ENCODE measurements around the gene RFX2.
A peak's percentile ranks its signal among the peaks of the same experiment; 100 is the strongest.

Gene RFX2

DNA sequence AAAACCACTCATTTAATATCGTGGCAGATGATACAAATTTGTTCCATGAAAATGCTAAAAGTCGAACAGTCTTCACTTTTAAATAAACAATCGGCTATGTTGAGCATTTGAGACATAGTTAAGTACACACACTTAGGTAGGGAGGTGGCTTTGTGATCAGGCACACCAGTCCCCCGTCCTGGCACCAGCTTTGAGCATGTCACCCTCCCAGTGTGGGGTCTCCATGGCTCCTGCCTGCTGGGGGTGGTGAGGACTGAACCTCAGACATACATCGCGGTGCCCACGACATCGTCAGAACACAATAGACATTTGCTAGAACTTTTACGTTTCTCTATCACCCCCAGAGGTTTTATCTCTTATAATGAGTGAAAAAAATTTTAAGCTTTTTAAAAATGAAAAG is 62.0 kb downstream of the RFX2 start:
- no peaks in the 10 kb centered on the region for H3K79me2 ChIP-seq (ENCODE audit: insufficient read depth, low read length)
- no peaks in the 10 kb centered on the region for H3F3A ChIP-seq (ENCODE audit: insufficient read depth)
- no peaks in the 10 kb centered on the region for H3K9me3 ChIP-seq (ENCODE audit: insufficient read depth, low read length)
- no peak overlapping the region for H3K27ac ChIP-seq (ENCODE audit: low read depth, low read length)
- TF ChIP-seq, protein P1, sequence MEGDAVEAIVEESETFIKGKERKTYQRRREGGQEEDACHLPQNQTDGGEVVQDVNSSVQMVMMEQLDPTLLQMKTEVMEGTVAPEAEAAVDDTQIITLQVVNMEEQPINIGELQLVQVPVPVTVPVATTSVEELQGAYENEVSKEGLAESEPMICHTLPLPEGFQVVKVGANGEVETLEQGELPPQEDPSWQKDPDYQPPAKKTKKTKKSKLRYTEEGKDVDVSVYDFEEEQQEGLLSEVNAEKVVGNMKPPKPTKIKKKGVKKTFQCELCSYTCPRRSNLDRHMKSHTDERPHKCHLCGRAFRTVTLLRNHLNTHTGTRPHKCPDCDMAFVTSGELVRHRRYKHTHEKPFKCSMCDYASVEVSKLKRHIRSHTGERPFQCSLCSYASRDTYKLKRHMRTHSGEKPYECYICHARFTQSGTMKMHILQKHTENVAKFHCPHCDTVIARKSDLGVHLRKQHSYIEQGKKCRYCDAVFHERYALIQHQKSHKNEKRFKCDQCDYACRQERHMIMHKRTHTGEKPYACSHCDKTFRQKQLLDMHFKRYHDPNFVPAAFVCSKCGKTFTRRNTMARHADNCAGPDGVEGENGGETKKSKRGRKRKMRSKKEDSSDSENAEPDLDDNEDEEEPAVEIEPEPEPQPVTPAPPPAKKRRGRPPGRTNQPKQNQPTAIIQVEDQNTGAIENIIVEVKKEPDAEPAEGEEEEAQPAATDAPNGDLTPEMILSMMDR (IDR thresholded peaks at IDR 0.05; ENCODE audit: insufficient read depth, low read length, poor library complexity, severe bottlenecking) = no peak
- no peak for TF ChIP-seq EZH2phosphoT487 (conservative IDR thresholded peaks at IDR 0.05; ENCODE audit: low read length)
- no peak overlapping the region for H2AFZ ChIP-seq (ENCODE audit: low read depth, low read length, severe bottlenecking)
- no peak overlapping the region for H3K9ac ChIP-seq (ENCODE audit: low read length)
- no peak overlapping the region for H3K4me2 ChIP-seq (ENCODE audit: low read depth, low read length, poor library complexity, severe bottlenecking)
- H3K36me3 ChIP-seq (ENCODE audit: low read length) = no peaks in the 10 kb centered on the region
- no peaks in the 10 kb centered on the region for H3K9me2 ChIP-seq (replicated peaks; ENCODE audit: insufficient read depth, low read length)
- no peaks in the 10 kb centered on the region for H3K27me3 ChIP-seq (ENCODE audit: low read length)
- H3K4me3 ChIP-seq (ENCODE audit: insufficient read depth, low read length, poor library complexity, severe bottlenecking) = no peak overlapping the region
- H4K20me1 ChIP-seq (ENCODE audit: low read depth, low read length) = 0 out of 2 replicates have a peak, but pooled peaks cover 7% of the 10 kb centered on the region

DNA sequence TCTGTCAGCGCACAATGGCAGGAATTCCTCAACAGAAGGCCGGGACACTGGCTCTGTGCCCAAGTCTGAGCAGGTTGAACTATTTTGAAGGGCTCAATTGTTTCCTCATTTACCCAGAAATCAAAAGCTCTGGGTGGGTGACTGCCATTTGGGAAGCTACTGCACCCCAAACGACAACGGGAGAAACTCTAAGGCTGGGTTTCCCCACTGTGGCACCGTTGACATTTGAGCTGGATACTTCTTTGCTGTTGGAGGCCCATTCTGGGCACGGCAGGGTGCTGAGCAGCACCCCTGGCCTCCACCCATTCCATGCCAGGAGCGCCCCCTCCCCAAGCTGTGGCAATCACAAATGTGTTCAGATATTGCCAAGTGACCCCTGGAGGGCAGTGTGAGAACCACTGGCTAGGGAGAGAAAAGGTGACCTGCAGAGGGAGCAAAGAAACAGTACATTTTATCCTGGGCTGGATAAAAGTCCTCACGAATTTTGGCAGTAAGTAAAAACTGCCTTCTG is 62.5 kb downstream of the RFX2 start:
- Histone ChIP-seq H3K4me2 (ENCODE audit: low read depth, low read length, poor library complexity, severe bottlenecking) (no peak overlapping the region), H3K27ac (ENCODE audit: low read depth, low read length) (no peak overlapping the region), H3K9ac (ENCODE audit: low read length) (no peak overlapping the region), H4K20me1 (ENCODE audit: low read depth, low read length) (0 out of 2 replicates have a peak, but pooled peaks cover 5% of the 10 kb centered on the region), H3K4me3 (ENCODE audit: insufficient read depth, low read length, poor library complexity, severe bottlenecking) (no peak overlapping the region), H3K9me3 (ENCODE audit: insufficient read depth, low read length) (no peaks in the 10 kb centered on the region), H3K79me2 (ENCODE audit: insufficient read depth, low read length) (no peaks in the 10 kb centered on the region), H2AFZ (ENCODE audit: low read depth, low read length, severe bottlenecking) (no peak overlapping the region), H3F3A (ENCODE audit: insufficient read depth) (no peaks in the 10 kb centered on the region), H3K27me3 (ENCODE audit: low read length) (no peaks in the 10 kb centered on the region), H3K36me3 (ENCODE audit: low read length) (no peaks in the 10 kb centered on the region), H3K9me2 (replicated peaks; ENCODE audit: insufficient read depth, low read length) (no peaks in the 10 kb centered on the region)
- TF ChIP-seq EZH2phosphoT487 (conservative IDR thresholded peaks at IDR 0.05; ENCODE audit: low read length) = no peak
- TF ChIP-seq, protein P1 (IDR thresholded peaks at IDR 0.05; ENCODE audit: insufficient read depth, low read length, poor library complexity, severe bottlenecking) = peak; percentile 13

DNA sequence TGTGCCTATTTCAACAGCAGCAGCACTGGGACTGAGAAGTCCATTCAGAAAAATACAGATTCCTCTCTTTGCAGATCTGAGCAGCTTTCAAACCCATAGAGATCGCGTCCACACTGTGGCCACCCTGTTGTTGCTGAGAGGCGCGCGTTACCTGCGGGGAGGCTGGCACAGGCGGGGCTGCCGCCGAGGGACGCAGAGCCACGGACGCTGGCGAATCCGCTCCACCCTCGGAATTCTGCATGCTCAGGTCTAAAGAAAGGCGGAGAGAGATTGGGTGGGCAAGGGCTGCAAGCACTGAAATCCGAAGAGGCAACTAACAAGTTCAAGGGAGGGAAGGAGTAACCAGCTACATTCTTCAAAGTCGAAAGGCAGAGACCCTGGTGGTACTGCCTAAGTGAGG is 63.0 kb downstream of the RFX2 start:
- Histone ChIP-seq H3K36me3 (ENCODE audit: low read length) (no peaks in the 10 kb centered on the region), H2AFZ (ENCODE audit: low read depth, low read length, severe bottlenecking) (no peak overlapping the region), H3F3A (ENCODE audit: insufficient read depth) (no peaks in the 10 kb centered on the region), H3K9ac (ENCODE audit: low read length) (no peak overlapping the region), H3K4me3 (ENCODE audit: insufficient read depth, low read length, poor library complexity, severe bottlenecking) (no peak overlapping the region), H3K27ac (ENCODE audit: low read depth, low read length) (no peak overlapping the region), H3K27me3 (ENCODE audit: low read length) (no peaks in the 10 kb centered on the region), H3K4me2 (ENCODE audit: low read depth, low read length, poor library complexity, severe bottlenecking) (no peak overlapping the region), H3K9me3 (ENCODE audit: insufficient read depth, low read length) (no peaks in the 10 kb centered on the region), H3K79me2 (ENCODE audit: insufficient read depth, low read length) (no peaks in the 10 kb centered on the region), H3K9me2 (replicated peaks; ENCODE audit: insufficient read depth, low read length) (no peaks in the 10 kb centered on the region), H4K20me1 (ENCODE audit: low read depth, low read length) (0 out of 2 replicates have a peak, but pooled peaks cover 5% of the 10 kb centered on the region)
- no peak for TF ChIP-seq EZH2phosphoT487 (conservative IDR thresholded peaks at IDR 0.05; ENCODE audit: low read length)
- TF ChIP-seq, protein P1 (IDR thresholded peaks at IDR 0.05; ENCODE audit: insufficient read depth, low read length, poor library complexity, severe bottlenecking) = no peak
